Occipital lobe (tissue), 3 donors: Measurements from ENCODE around the gene OPRL1. TPM values are rescaled to one million over a fixed set of nuclear protein-coding genes. Genes with fewer than 3 reads are reported as not detected.

ENCODE experiments used
- DNase-seq: peaks from one replicate; lab custom pipeline; 2025; lab: John Stamatoyannopoulos, UW
- small RNA-seq: library from RNA; depleted of rRNA; stranded (forward); fragments of <200 nt; gene quantifications from one replicate; pipeline ENCODE3, GENCODE V24; 2014
- total RNA-seq: library from RNA; depleted of rRNA; stranded (reverse); fragments of >200 nt; gene quantifications from one replicate; pipeline ENCODE4 v1.2.3, GENCODE V29; 2014

The OPRL1 gene
- total RNA-seq, 1 donor from 2014 or later: 14.3 TPM

GRCh38 chr20:64140061-64140931, 60.4 kb downstream of the OPRL1 start:
- no peak for DNase-seq

GRCh38 chr20:64140956-64141355, 61.1 kb downstream of the OPRL1 start:
- DNase-seq: no peak

- no peak for DNase-seq
Observed at GRCh38 chr20:64142590-64142989, 62.7 kb downstream of the OPRL1 start.

- no peak for DNase-seq
Observed at GRCh38 chr20:64143018-64143801, 63.3 kb downstream of the OPRL1 start.

- no peak for DNase-seq
Observed at GRCh38 chr20:64144144-64144912, 64.4 kb downstream of the OPRL1 start.

GRCh38 chr20:64145458-64146300, 65.8 kb downstream of the OPRL1 start:
- no peak for DNase-seq

- DNase-seq: no peak
Observed at GRCh38 chr20:64146301-64146935, 66.5 kb downstream of the OPRL1 start.

GRCh38 chr20:64146936-64147477, 67.1 kb downstream of the OPRL1 start:
- no peak for DNase-seq

- no peak for DNase-seq
Observed at GRCh38 chr20:64148581-64148980, 68.7 kb downstream of the OPRL1 start.

GRCh38 chr20:64149141-64149540, 69.3 kb downstream of the OPRL1 start:
- no peak for DNase-seq

GRCh38 chr20:64149809-64150560, 70.1 kb downstream of the OPRL1 start:
- no peak for DNase-seq

Small RNA genes within 50 kb of the gene (small RNA-seq; reads per million reads assigned to genes)
- not detected for gene AL355803.1
- not detected for gene MIR6813

Other genes starting within 250 kb of the OPRL1 start
- 21.5 TPM for gene ZBTB46, start 248.8 kb upstream of the OPRL1 start, total RNA-seq
- not detected for gene ABHD16B, start 218.6 kb upstream of the OPRL1 start, total RNA-seq
- gene TPD52L2, start 214.8 kb upstream of the OPRL1 start, total RNA-seq: 20.3 TPM
- 99.7 TPM for gene DNAJC5, start 185.0 kb upstream of the OPRL1 start, total RNA-seq
- gene UCKL1, start 123.7 kb upstream of the OPRL1 start, total RNA-seq: 17.8 TPM
- 15.8 TPM for gene ZNF512B, start 110.2 kb upstream of the OPRL1 start, total RNA-seq
- 6.4 TPM for gene SAMD10, start 100.4 kb upstream of the OPRL1 start, total RNA-seq
- 71.0 TPM for gene PRPF6, start 99.0 kb upstream of the OPRL1 start, total RNA-seq
- 1.2 TPM for gene C20orf204, start 43.9 kb upstream of the OPRL1 start, total RNA-seq
- 0.31 TPM for gene SOX18, start 30.4 kb upstream of the OPRL1 start, total RNA-seq
- gene TCEA2, start 16.9 kb upstream of the OPRL1 start, total RNA-seq: 36.0 TPM
- gene RGS19, start 564 bp upstream of the OPRL1 start, total RNA-seq: 10.1 TPM
- gene LKAAEAR1, start 4.3 kb downstream of the OPRL1 start, total RNA-seq: 0.78 TPM
- gene NPBWR2, start 27.5 kb downstream of the OPRL1 start, total RNA-seq: not detected
- gene MYT1, start 84.4 kb downstream of the OPRL1 start, total RNA-seq: 5.9 TPM
- 129 TPM for gene PCMTD2, start 175.7 kb downstream of the OPRL1 start, total RNA-seq